Panc1 (cell line): ENCODE data around the gene CC2D1A.

ENCODE experiments used
- CTCF ChIP-seq: fragments of 450-650 bp; IDR thresholded peaks from 2 replicates; pipeline ENCODE4 v1.5.1; 2017; ENCODE audit warnings: mild to moderate bottlenecking
- POLR2AphosphoS5 ChIP-seq: IDR thresholded peaks from 2 replicates; pipeline ENCODE4 v1.6.1; 2012; ENCODE audit warnings: mild to moderate bottlenecking, low read depth, low read length, moderate library complexity
- REST ChIP-seq, 2 experiments: IDR thresholded peaks; 2 replicates each; pipeline ENCODE4 v1.6.1; 2011 to 2012; ENCODE audit warnings: low read depth in 2 of 2, control low read depth in 1 of 2, low read length in 1 of 2, mild to moderate bottlenecking in 1 of 2, moderate library complexity in 1 of 2; ENCODE audit not compliant: insufficient read depth in 1 of 2
- SIN3A ChIP-seq: IDR thresholded peaks from 2 replicates; pipeline ENCODE4 v1.6.1; 2012; ENCODE audit warnings: low read depth, mild to moderate bottlenecking, low read length, moderate library complexity, borderline replicate concordance; ENCODE audit not compliant: insufficient read depth
- TCF7L2 ChIP-seq: IDR thresholded peaks from 2 replicates; pipeline ENCODE4 v1.6.1; 2011; ENCODE audit warnings: mild to moderate bottlenecking, low read depth, low read length, inconsistent platforms

DNA sequence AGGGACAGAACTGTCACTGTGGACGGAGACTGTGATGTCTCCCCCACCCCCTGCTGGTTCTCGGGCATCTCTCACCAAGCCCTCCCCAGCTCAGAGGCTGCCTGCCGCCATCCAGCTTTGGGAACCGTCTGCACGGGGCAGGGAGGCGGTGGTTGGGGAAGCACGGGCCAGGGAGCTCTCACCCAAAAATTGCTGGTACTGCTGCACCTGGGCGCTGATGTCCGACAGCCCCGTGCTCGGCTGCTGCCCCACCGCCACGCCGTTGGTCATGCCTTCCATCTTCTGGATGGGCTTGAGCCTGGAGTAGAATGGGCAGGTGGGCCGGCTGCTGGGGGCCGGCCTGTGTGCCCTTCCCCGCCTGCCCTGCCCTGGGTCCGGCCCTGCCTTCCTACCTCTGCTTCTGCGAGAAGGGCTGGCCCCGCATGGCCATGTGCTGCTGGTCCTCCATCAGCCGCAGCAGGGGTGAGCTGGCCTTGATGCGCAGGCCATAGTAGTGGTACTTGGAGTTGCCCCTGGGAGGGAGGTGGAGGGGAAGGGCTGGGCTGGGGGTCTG is 62.5 kb downstream of the CC2D1A start:
- TF ChIP-seq POLR2AphosphoS5: no peak
- TF ChIP-seq CTCF: no peak
- TF ChIP-seq REST (IDR thresholded peaks at IDR 0.05; ENCODE audit: insufficient read depth in 1 of 2, low read depth in 2 of 2, low read length in 1 of 2): no peak
- no peak for TF ChIP-seq SIN3A
- no peak for TF ChIP-seq TCF7L2
